Activated CD4-positive, alpha-beta T cell treated with anti-CD3 and anti-CD28 coated beads, Interleukin-2, amount 50 U/mL, for 24 hours (primary cell): ENCODE measurements around the gene CLHC1.
"Not testable (repeated sequence)": the region's sequence is repeated elsewhere in the genome, so short reads cannot be mapped to it uniquely, and the experiment has no call there.

Experiments used
- DNase-seq, 2 donors: peaks; one replicate each; pipeline ENCODE4 v3.0.0-alpha.2; 2020; ENCODE audit warnings: low read depth in 1 of 2, low spot score in 1 of 2

CLHC1 gene

DNA sequence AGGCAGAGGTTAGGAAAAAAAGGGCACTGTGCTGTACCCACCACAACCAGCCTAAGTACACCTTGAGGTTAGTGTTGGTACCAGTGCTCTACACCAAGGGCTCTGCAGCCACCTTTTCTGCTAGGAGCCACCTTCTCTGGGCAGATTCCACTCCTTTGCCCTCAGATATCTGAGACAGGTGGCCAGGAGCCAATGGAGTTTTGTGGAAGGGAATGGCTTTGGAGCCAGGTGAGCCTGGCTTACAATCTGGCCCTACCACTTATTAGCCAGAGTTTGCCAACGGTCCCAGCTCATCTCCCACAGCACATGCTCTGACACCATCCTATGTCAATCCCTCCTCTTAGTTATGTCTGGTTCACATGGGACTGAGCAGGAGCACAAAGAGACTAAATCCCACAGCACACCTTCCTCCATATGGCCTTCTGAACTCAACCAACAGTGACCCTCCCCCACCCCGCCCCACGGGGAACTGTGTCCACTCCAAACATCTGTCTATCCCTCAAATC, 77.5 kb downstream of the CLHC1 start:
- no peak for DNase-seq

DNA sequence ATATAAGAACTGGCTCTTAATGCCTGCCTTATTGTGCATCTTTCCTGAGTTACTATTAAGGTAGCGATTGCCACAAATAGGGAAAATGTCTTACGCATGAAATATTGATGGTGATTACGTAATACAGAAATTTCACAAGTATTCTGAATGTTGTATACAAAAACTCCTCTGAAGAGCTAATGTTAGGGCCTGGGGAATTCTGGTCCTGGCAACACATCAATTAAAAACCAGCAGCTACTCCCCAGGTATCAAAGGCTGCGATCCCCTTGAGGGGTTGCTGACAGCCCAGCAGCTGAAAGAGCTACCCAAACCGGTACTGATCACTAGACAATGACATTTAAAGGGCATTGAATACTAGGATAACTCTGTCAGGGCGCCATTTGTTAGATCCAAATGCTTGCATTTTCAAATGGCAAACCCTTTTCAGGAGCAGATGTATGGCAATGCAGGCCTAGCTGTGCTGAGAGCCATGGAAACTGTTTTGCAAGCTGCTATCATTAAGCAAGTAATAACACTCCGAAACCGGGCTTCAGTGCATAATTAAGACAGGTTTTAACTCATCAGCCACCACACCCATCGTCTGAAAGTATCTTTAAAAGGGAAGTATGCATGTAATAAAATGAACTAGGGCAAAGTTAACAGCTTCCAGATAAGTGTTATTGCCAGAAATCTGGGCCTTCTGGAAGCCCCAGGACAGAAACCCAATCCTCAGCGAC, 78.4 kb downstream of the CLHC1 start:
- DNase-seq: no peak

DNA sequence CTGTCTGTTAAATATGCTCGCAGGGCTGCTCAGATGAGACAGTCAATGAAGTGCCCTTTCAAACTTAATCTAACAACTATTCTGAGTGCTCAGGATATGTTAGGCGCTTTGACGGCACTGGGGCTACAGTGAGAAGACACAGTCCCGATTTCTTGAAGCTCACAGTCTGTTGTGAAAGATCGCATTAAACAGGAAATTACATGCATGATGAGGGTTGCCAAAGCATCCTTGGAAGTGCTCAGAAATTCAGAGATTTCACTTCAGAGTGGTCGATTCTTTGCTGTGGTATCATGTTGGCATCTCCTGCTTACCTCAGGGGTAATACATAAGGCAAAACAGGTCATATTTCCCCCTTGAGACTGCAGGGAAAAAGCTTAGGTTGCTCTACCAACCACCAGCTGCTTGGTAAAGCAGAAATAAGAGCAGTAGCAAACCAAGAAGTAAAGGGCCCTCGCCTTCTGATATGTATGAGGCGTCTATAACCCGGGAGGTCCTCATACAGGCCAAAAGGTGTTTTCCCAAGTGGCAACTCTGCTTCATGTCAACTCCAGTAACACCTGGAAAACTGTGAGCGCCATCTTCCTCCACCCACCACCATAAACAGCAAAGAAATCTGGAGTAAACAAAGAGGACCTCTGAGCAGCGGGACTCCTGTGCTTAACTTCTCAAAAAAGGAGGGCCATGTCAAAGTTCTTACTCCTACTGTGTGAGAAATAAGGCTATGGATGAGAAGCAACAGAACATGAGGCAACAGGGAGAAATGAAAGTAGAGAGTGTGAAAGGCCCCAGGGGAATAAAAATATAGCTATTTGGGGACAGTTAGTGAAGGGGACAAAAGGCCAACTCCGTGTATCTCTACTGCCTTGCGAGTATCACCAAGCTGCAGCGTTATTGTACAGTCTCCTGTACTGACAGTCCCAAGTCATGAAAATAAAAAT, 79.3 kb downstream of the CLHC1 start:
- no peak for DNase-seq

DNA sequence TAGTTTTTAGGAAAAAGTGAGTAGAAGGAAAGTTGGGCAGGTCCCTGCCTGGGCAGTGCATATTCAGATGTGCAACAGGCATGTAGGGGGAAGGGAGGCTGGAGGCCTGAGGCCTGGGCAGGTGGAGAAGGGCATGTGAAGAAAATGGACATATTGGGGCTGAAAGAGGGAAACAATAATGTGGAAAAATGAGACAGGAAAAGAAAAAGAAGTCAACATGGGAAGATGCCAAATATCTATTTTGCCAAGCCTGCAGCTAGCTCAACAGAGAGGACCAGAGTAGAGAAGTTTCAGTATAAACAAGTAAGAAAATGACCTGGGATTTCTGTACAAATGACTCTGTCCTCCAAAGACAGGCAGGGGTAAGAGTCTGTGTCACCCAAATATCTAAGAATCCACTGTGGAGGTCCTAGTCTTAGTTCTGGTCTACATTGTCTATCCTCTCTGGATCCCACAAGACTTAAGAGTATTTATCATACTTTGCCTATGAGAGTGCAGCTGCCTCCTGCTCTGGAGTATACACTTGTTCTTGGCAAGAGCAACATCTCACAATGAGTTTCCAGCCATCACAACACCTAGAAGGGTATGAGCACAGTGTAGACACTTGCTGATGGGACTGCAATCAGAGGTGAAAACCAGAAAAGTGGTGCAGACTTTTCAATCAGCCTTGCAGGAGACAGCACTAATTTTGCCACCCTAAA, 80.2 kb downstream of the CLHC1 start:
- DNase-seq: no peak

DNA sequence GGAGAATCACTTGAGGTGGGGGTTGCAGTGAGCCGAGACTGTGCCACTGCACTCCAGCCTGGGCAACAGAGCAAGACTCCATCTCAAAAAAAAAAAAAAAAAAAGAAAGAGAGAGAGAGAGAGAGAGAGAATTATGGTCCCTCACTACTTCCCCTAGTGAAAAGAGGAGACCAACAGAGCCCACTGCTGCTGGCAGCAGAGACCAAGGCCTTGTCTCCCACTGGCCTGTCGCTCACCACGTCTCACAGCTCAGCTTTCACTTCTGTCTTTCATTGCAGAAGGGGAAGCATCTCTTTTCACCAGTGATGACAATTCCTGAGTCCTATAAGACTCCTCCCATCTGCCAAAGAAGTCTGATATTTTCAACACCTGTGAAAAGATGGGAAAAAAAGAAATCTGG, 81.3 kb downstream of the CLHC1 start:
- DNase-seq: no peak

DNA sequence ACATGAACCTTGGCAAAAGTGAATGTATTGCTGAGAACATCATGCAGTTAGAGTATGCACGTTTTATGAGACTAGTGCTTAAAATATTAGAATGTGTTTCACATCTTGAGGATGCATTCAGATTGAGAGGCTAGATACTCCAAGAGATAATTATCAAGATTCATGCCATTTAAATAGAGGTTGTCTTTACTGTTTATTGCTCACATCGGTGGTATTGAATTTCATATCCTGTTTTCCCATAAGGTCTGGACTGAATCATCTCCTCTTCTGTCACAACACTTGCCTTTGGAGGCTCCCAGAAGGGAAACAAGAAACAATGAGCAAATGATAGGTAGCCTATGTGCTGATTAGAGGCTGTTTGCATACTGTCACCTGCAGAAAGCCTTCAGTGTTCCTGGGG, 83.8 kb downstream of the CLHC1 start:
- no peak for DNase-seq

DNA sequence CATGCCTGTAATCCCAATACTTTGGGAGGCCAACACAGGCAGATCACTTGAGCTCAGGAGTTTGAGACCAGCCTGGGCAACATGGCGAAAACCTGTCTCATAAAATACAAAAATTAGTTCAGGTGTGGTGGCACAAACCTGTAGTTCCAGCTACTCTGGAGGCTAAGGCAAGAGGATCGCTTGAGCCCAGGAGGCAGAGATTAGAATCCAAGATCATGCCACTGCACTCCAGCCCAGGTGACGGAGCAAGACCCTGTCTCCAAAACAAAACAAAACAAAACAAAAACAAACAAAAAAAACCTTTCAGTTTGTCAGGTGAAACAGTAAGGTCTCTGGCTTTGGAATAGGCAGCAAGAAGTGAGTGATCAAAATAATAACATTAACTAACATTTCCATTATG, 84.6 kb downstream of the CLHC1 start:
- no peak for DNase-seq

DNA sequence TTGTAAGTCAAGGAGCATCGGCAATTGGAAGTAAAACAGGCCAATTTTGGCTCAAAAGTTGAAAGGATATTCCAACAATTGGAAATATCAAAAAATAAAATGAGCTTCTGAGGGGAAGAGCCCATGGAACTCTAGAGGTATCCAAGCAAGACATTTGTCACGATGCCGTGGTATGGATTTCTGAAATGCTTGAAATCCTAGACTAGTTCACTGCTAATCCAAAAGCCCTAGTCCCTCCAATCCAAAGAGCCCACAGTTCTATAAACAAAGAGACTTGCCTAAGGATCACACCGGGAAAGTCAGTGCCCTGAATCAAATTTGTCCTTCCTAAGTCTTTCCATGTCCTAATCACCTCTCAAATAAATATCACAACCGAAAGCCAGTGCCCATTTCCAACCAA, 85.1 kb downstream of the CLHC1 start:
- DNase-seq: no peak

DNA sequence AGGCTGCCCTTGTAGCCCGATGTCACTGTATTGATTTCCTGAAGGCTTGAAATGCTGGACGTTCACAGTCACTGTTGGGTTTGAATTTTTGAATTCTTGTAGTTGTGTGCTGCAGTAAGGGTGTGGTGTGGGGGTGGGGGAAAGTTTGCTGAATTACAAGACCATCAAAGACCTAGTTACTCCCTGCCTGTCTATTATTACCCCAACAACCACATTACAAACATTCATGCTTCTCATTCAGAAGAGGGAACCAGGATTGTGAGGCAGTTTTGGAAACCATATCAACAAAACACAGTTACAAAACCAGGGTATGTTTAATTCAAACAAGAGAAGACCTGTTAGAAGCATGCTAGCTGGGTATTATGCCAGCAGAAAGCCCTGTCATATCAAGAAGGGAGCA, 85.8 kb downstream of the CLHC1 start:
- DNase-seq: no peak

DNA sequence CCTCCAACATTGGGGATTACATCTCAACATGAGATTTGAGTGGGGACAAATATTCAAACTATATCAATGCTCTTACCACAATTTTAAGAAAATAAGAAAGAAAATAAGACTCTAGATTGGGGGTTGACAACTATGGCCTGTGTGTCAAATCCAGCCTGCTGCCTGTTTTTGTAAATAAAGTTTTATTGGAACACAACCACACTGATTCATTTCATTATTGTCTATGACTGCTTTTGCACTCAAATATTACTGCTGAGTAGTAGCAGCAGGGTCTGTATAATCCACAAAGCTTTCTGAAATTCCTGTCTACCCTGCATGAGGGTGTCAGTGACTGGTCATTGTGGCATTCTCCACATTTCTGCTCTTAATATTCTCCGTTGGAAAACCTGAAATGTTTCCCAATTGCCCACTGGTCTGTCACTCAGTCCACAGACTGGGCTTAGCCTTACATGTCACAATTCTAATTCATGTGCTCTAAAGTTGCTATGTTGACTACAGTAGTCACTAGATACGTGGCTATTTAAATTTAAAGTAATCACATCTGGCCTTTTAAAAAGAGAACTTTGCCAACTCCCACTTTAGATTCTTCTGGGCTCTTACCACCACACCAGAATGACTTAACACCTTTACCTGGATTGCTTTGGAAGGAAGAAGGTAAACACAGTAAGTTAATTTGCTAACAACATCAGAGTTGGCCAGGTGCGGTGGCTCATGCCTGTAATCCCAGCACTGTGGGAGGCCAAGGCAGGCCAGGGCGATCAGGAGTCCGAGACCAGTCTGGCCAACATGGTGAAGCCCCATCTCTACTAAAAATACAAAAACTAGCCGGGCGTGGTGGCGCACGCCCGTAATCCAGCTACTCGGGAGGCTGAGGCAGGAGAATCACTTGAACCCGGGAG, 86.9 kb downstream of the CLHC1 start:
- no peak for DNase-seq

DNA sequence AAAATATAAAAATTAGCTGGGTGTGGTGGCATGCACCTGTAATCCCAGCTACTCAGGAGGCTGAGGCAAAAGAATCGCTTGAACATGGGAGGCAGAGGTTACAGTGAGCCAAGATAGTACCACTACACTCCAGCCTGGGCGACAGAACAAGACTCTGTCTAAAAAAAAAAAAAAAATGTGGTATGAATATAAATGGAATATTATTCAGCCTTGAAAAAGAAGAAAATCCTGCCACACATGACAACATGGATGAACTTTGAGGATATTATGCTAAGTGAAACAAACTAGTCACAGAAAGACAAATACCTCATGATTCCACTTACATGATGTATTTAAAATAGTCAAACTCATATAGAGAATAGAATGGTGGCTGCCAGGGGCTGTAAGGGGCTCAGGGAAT, 88.4 kb downstream of the CLHC1 start:
- not testable (repeated sequence) for DNase-seq

DNA sequence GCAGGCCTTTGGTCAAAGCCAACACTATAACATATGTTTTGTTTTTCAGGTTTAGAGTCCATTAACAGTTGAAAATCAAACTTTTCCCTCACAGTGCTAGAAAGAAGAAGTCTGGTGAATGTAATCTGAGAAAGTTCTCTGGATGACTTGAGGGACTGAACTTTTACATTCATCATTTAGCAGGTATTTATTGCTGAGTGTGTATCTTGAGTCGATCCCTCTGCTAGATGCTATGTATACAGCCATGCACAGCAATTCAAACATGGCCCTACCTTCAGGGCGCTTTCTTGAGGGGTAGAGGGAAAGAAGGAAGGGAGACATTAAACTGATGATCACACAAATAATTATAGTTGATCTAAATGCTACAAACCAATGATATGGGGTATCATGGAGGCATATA, 89.6 kb downstream of the CLHC1 start:
- no peak for DNase-seq

DNA sequence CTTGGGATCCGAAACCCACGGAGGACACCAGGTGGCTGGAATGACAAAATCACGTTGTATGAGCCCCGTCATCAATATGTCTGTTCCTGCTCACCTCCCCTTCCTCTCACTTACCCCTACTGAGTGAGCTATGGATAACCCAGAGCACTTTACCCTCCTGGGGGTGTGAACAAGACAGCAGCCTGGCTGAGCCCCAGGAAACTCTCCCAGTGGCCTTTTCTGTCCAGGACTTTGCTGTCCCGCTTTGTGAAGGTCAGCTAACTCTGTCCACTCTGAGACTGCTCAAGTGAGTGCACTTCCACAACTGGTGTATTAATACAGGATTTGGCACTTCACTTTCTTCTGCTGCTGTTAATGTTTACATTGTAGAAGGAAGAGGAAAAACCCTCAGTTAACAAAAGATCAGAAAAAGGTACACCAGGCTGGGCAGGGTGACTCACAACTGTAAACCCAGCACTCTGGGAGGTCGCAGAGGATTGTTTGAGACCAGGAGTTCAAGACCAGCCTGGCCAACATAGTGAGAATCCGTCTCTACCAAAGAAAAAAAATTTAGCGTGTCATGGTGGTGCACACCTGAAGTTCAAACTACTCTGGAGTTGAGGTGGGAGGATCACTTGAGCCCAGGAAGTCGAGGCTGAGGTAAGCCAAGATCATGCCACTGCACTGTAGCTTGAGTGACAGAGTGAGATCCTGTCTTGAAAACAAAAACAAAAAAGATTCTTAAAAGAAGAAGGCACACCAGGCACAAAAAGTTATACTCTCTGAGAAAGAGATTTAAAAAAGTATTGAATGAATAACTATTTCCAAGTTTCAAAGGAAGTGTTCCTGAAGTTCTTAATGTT, 90.3 kb downstream of the CLHC1 start:
- no peak for DNase-seq

DNA sequence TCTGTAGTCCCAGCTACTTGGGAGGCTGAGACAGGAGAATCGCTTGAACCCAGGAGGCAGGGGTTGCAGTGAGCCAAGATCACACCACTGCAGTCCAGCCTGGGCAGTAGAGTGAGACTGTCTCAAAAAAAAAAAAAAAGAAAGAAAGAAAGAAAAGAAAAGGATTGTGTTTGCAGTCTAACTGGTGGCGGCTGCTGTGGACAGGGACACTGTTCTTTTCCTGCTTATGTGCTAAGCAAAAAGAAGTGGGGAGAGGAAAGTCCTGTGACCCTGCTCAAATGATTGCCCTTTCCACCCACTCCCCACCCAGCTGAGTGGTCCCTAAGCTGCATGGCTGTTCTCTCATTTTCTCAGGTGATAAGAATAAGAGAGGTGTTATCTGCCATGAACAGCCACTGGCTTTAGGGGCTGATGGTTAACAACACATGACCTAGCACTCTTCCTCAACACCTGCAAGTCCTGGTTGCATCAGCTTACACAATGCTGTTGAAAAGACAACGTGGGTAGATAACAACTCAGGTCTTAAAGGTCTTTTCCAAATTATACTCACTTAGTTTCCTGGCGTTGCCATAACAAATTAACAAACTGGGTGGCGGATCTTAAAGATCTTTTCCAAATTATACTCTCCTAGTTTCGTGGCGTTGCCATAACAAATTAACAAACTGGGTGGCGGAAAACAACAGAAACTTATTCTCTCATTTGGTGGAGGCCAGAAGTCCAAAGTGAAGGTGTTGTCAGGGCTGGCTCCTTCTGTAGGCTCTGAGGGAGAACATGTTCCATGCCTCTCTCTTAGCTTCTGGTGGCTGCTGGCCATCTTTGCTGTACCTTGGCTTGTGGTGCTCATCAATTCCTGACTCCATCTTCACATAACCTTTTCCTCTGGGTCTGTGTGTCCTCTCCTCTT, 91.5 kb downstream of the CLHC1 start:
- no peak for DNase-seq

DNA sequence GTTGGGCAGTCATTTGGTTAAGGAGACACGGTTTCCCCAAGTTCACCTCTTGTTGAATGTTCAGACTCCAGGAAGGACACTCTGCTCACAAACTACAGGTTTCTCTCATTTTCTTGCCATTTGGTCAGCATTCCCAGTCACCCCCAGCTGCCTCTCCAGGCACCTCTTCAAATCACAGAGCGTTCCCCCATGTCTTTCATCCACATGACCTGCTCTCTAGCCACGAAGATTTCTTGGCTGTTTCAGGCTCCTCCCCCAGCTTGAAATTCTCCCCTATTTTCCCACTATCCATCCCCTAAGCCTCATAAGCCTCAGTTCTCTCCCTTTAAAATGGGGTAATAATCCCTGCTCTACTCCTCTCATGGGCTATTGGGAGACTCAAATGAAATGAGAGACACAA, 92.8 kb downstream of the CLHC1 start:
- no peak for DNase-seq

DNA sequence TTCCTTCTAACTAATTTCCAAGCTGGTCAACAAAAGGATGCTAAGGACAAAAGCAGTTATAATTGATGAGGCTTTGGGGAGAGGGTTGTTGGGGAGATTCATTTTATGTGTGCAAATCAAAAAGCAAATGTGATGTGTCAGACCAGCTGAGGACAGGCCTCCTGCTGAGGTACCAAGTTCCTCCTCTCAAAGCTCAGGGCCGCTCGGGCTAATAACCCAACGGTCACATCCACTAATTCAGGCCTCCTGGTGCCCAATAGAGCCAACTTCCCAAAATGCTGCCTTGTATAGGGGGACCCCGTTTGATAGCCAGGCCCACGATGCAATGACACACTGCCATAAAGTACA, 93.2 kb downstream of the CLHC1 start:
- no peak for DNase-seq

DNA sequence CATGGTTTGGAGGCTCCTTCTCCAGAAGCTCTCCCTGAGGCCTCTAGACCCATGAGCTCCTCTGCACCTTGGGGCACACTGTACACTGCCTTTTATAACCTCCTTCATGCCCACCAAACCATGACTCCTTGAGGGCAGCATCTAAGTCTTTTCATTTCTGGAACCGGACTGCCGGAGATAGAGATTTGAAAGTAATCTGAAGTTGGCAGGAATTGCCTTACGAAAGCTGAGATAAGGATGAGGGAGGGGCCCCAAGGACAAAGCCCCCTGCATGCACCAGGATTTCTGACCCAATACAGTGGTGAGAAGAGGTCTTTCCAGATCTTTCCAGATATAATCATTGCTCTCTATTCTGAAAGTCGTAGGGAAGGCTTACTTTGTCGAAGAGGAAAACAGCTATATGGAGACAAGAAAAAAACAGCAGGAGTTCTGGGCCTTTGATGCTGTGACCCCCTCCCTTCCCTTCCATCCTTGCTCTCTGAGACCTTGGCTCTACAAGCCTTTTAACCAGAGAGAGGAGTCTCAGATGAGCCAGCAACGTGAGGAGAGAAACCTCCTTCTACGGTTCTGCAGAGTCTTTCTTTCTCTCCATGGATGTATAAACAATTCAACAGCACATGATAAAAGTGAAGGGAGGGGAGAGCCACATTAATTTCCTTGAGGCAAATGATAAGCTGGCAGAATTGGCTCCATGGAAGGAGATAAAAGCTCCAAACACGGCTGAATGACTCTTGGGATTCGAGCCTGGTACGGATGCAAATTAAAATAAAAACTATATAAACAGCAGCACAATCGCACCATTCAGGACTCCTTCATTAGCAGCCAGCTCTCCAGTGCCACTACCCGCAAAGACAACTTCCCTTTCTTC, 93.8 kb downstream of the CLHC1 start:
- DNase-seq: no peak
